Astrocyte (in vitro differentiated cells and primary cell): ENCODE data around the gene HAUS3.

Experiments
- EZH2 ChIP-seq: IDR thresholded peaks from 2 replicates; pipeline ENCODE4 v1.6.1; 2012; ENCODE audit warnings: mild to moderate bottlenecking, low read length, inconsistent platforms; ENCODE audit not compliant: insufficient read depth
- TF ChIP-seq, protein P1 (sequence below): IDR thresholded peaks from 2 replicates; pipeline ENCODE4 v1.5.1; 2011; ENCODE audit warnings: low read depth, mild to moderate bottlenecking, inconsistent platforms, low read length, moderate library complexity; ENCODE audit not compliant: insufficient read depth

DNA sequence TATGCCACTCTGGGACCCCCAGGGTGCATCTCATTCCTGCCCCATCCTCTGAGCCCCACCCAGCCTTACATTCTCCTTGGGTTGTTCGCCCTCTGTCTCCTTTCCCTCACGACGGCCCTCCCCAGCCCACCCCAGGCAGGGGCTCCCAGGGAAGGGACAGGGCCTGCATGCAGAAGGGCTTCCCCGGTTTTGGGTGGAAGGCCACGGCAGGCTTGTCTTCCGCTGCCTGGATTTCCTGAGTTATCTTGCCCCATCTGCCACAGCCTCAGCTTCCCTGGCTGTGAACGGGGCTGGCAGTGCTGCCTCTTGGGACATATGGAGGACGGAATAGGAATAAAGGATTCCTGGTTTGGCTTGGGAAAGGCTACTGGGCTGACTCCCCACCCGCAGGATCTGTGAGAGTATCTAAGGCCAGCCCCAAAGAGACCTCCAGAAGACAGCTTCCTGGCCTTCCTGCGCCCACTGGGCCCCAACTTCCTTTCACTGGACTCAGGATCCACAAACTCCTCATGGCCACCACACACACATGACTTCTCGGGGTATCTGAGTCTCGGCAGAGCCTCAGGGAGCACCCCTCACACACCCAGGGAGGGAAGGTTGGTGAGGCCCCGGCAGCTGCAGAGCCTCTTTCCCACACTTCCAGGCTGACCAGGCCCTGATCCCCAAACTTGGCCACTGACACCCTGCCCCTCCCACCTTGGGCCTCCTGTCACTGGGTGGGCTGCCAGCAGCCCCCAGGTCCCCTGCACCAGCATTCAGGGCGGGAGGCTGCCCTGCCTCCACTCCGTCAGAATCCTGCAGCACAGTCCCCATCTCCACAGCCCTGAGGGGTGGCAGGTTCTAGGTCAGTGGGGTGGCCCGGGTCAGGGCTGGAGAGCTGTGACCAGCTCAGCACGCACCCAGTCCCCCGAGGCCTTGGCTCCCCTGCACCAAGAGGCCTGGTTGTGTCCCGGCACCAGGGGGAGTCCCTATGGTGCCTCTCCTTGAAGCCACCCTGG lies 23.5 kb upstream of the HAUS3 start:
- TF ChIP-seq, protein P1, sequence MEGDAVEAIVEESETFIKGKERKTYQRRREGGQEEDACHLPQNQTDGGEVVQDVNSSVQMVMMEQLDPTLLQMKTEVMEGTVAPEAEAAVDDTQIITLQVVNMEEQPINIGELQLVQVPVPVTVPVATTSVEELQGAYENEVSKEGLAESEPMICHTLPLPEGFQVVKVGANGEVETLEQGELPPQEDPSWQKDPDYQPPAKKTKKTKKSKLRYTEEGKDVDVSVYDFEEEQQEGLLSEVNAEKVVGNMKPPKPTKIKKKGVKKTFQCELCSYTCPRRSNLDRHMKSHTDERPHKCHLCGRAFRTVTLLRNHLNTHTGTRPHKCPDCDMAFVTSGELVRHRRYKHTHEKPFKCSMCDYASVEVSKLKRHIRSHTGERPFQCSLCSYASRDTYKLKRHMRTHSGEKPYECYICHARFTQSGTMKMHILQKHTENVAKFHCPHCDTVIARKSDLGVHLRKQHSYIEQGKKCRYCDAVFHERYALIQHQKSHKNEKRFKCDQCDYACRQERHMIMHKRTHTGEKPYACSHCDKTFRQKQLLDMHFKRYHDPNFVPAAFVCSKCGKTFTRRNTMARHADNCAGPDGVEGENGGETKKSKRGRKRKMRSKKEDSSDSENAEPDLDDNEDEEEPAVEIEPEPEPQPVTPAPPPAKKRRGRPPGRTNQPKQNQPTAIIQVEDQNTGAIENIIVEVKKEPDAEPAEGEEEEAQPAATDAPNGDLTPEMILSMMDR: no peak
- no peak for TF ChIP-seq EZH2
